NT2/D1 (cell line): Measurements from ENCODE around the gene BRAT1.

Experiments used
- SUZ12 ChIP-seq: IDR thresholded peaks from 2 replicates; pipeline ENCODE4 v1.6.1; 2011; ENCODE audit not compliant: insufficient read length, insufficient read depth; ENCODE audit errors: extremely low read depth
- YY1 ChIP-seq: IDR thresholded peaks from 2 replicates; pipeline ENCODE4 v1.6.1; 2011; ENCODE audit not compliant: insufficient read length, insufficient read depth
- ZNF274 ChIP-seq: IDR thresholded peaks from 2 replicates; pipeline ENCODE4 v1.6.1; 2011; ENCODE audit warnings: mild to moderate bottlenecking, low read depth, low read length

DNA sequence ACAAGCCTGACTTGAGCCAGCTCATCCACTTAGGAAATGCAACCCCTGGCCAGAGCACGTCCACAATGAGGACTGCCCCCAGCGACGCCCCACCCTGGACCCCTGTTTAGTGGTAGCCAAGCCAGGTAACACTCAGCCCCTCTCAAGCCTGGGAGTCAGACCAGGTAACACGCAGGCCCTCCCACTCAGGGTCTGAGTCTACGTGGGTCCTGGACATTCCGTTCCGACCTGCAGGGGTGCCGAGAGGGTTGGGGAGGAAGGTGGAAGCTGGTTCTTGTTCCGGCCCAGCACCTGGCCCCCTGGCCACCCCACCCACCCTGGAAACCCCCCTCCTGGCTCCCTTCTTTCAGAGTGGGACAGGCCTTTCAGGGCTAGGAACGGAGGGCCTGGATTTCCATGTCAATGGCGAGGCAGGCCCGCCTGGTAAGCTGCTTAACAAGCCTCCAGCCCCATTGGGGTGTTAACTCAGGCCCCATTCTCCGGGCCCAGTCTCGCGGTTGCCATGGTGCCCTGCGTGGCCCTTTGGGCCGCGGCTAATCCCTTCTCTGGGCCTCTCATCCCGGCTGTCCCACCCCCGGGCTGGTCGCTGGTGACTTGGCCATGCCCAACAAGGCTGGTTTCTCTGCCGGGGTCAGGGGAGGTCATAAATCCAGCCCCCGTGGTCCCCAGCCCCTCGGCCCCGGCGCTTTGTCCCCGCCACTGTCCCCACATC is 55.4 kb downstream of the BRAT1 start:
- no peak for TF ChIP-seq YY1
- no peak for TF ChIP-seq ZNF274
- TF ChIP-seq SUZ12 = no peak
